ENCODE results near the gene AGAP1. TPM values are rescaled to one million over a fixed set of nuclear protein-coding genes. Genes with fewer than 3 reads are reported as not detected.

The AGAP1 gene
- total RNA-seq, 3 donors from 2014 or later (not counting 1 experiment from before 2014, with no cell fraction given), result 42.0 to 56.4 (median 45.7) TPM

GRCh38 chr2:236112466-236112865, 618.6 kb downstream of the AGAP1 start:
- Histone ChIP-seq H3K4me1 (ENCODE audit: control insufficient read depth, insufficient read depth, low read length) (no peaks in the 10 kb centered on the region), H3K4me3 (ENCODE audit: low read length) (no peak overlapping the region), H3K9me3 (ENCODE audit: control insufficient read depth, insufficient read depth, low read length) (no peaks in the 10 kb centered on the region), H3K27ac (ENCODE audit: low read length) (no peak overlapping the region), H3K36me3 (ENCODE audit: control insufficient read depth, insufficient read depth, low read length) (no peaks in the 10 kb centered on the region), H3K27me3 (ENCODE audit: control insufficient read depth, insufficient read depth, low read length) (no peaks in the 10 kb centered on the region)
- 81% methylated on average over 14 of the region's 14 CpGs for WGBS (ENCODE audit: insufficient coverage)
- Mint-ChIP-seq H3K4me3 (no peak overlapping the region), H3K4me1 (peaks cover 9 to 15% of the 10 kb centered on the region in 2 donors), H3K27me3 (ENCODE audit: low read depth in 2 of 2) (peaks cover 0 to 5% of the 10 kb centered on the region in 2 donors), H3K9me3 (no peaks in the 10 kb centered on the region), H3K36me3 (no peaks in the 10 kb centered on the region), H3K27ac (no peak overlapping the region)
- intact Hi-C loops (cut with micrococcal nuclease), result no loop called here
- no peak for TF ChIP-seq CTCF (IDR thresholded peaks at IDR 0.05)
- no peak for DNase-seq
- ATAC-seq, result no peak

- no peak for TF ChIP-seq CTCF (IDR thresholded peaks at IDR 0.05)
- Mint-ChIP-seq H3K9me3 (no peaks in the 10 kb centered on the region), H3K4me3 (no peak overlapping the region), H3K36me3 (no peaks in the 10 kb centered on the region), H3K27ac (no peak overlapping the region), H3K4me1 (peaks cover 6 to 8% of the 10 kb centered on the region in 2 donors), H3K27me3 (ENCODE audit: low read depth in 2 of 2) (peaks cover 0 to under 1% of the 10 kb centered on the region in 2 donors)
- Histone ChIP-seq H3K27me3 (ENCODE audit: control insufficient read depth, insufficient read depth, low read length) (no peaks in the 10 kb centered on the region), H3K4me3 (ENCODE audit: low read length) (no peak overlapping the region), H3K36me3 (ENCODE audit: control insufficient read depth, insufficient read depth, low read length) (no peaks in the 10 kb centered on the region), H3K4me1 (ENCODE audit: control insufficient read depth, insufficient read depth, low read length) (no peaks in the 10 kb centered on the region), H3K9me3 (ENCODE audit: control insufficient read depth, insufficient read depth, low read length) (no peaks in the 10 kb centered on the region), H3K27ac (ENCODE audit: low read length) (no peak overlapping the region)
- WGBS (ENCODE audit: insufficient coverage), result 89% methylated on average over 8 of the region's 8 CpGs
- ATAC-seq (no peak), DNase-seq (no peak)
- intact Hi-C loops (cut with micrococcal nuclease), result no loop called here
Observed at GRCh38 chr2:236113425-236113824, 619.6 kb downstream of the AGAP1 start.

GRCh38 chr2:236113948-236114347, 620.1 kb downstream of the AGAP1 start:
- H3K27me3 ChIP-seq (ENCODE audit: control insufficient read depth, insufficient read depth, low read length), result no peaks in the 10 kb centered on the region
- no peak for ATAC-seq
- no peak overlapping the region for H3K27ac ChIP-seq (ENCODE audit: low read length)
- 89% methylated on average over 13 of the region's 13 CpGs for WGBS (ENCODE audit: insufficient coverage)
- no peak for DNase-seq
- no peak overlapping the region for H3K27ac Mint-ChIP-seq
- no peaks in the 10 kb centered on the region for H3K4me1 ChIP-seq (ENCODE audit: control insufficient read depth, insufficient read depth, low read length)
- peaks cover under 1 to 4% of the 10 kb centered on the region in 2 donors for H3K4me1 Mint-ChIP-seq
- no peak overlapping the region for H3K4me3 Mint-ChIP-seq
- no peaks in the 10 kb centered on the region for H3K36me3 Mint-ChIP-seq
- no peak for TF ChIP-seq CTCF (IDR thresholded peaks at IDR 0.05)
- no peaks in the 10 kb centered on the region for H3K9me3 ChIP-seq (ENCODE audit: control insufficient read depth, insufficient read depth, low read length)
- no peaks in the 10 kb centered on the region for H3K36me3 ChIP-seq (ENCODE audit: control insufficient read depth, insufficient read depth, low read length)
- peaks cover 0 to 2% of the 10 kb centered on the region in 2 donors for H3K27me3 Mint-ChIP-seq (ENCODE audit: low read depth in 2 of 2)
- H3K9me3 Mint-ChIP-seq, result no peaks in the 10 kb centered on the region
- intact Hi-C loops (cut with micrococcal nuclease), result no loop called here
- no peak overlapping the region for H3K4me3 ChIP-seq (ENCODE audit: low read length)

GRCh38 chr2:236114959-236115358, 621.1 kb downstream of the AGAP1 start:
- TF ChIP-seq CTCF (IDR thresholded peaks at IDR 0.05), result no peak
- H3K4me1 Mint-ChIP-seq, result peaks cover 0 to 8% of the 10 kb centered on the region in 2 donors
- Histone ChIP-seq H3K36me3 (ENCODE audit: control insufficient read depth, insufficient read depth, low read length) (no peaks in the 10 kb centered on the region), H3K27me3 (ENCODE audit: control insufficient read depth, insufficient read depth, low read length) (no peaks in the 10 kb centered on the region), H3K4me1 (ENCODE audit: control insufficient read depth, insufficient read depth, low read length) (no peaks in the 10 kb centered on the region), H3K9me3 (ENCODE audit: control insufficient read depth, insufficient read depth, low read length) (no peaks in the 10 kb centered on the region), H3K27ac (ENCODE audit: low read length) (no peak overlapping the region), H3K4me3 (ENCODE audit: low read length) (no peak overlapping the region)
- no peak overlapping the region for H3K27ac Mint-ChIP-seq
- no peaks in the 10 kb centered on the region for H3K9me3 Mint-ChIP-seq
- ATAC-seq (no peak), DNase-seq (no peak)
- peaks cover 0 to 5% of the 10 kb centered on the region in 2 donors for H3K27me3 Mint-ChIP-seq (ENCODE audit: low read depth in 2 of 2)
- 90% methylated on average over 15 of the region's 15 CpGs for WGBS (ENCODE audit: insufficient coverage)
- H3K36me3 Mint-ChIP-seq, result no peaks in the 10 kb centered on the region
- H3K4me3 Mint-ChIP-seq, result no peak overlapping the region
- intact Hi-C loops (cut with micrococcal nuclease), result no loop called here

Data from natural killer cell (primary cell).